Kasumi-1 (cell line): Measurements from ENCODE around the gene TPD52L2.
A peak's percentile ranks its signal among the peaks of the same experiment; 100 is the strongest.
"Not testable (repeated sequence)": the region's sequence is repeated elsewhere in the genome, so short reads cannot be mapped to it uniquely, and the experiment has no call there.

Experiments
- DNase-seq, 2 experiments: peaks; one replicate each; lab custom pipeline; 2025; lab: John Stamatoyannopoulos, UW

Gene TPD52L2

DNA sequence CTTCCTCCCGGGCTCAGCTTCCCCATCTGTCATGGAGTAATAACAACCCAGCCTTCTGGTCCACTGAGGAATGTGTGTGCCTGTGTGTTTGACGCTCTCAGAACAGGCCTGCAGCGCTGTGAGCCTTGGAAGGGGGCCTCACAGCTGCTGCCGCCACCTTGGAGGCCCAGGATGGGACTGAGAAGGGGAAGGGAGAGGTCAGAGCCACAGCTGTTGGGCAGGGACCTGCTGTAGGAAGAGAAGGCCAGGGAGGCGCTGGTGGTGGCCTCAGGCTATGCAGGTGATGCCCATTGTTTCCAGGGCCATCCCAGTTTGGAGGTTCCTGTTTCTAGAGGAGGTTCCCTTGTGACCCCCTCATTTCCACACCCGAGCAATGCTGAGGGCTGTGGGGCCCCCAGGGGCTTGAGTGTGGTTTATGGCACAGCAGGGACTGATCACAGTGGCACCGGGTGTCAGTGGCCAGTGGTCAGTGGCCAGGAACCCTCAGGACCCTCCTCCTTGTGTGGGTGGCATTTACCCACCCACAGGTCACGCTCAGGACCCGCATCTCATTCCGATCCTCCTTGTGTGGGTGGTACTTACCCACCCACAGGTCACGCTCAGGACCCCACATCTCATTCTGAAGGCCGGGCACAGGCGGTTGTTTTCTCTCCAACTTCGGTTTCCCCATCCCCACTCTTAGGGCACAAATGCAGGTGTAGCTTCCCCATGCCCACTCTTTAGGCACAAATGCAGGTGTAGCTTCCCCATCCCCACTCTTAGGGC, 14.0 kb downstream of the TPD52L2 start:
- DNase-seq = no peak

DNA sequence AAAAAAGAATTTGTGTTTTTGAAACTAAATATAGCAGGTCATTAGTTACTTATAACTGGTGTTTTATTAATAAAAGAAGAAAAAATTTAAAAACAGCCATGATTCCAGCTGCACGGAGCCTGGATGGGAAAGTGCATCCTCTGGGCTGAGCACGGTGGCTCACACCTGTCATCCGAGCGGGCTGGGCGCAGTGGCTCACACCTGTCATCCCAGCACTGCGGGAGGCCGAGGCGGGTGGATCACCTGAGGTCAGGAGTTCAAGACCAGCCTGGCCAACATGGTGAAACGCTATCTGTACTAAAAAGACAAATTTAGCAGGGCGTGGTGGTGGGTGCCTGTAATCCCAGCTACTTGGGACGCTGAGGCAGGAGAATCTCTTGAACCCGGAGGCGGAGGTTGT, 15.8 kb downstream of the TPD52L2 start:
- not testable (repeated sequence) for DNase-seq

DNA sequence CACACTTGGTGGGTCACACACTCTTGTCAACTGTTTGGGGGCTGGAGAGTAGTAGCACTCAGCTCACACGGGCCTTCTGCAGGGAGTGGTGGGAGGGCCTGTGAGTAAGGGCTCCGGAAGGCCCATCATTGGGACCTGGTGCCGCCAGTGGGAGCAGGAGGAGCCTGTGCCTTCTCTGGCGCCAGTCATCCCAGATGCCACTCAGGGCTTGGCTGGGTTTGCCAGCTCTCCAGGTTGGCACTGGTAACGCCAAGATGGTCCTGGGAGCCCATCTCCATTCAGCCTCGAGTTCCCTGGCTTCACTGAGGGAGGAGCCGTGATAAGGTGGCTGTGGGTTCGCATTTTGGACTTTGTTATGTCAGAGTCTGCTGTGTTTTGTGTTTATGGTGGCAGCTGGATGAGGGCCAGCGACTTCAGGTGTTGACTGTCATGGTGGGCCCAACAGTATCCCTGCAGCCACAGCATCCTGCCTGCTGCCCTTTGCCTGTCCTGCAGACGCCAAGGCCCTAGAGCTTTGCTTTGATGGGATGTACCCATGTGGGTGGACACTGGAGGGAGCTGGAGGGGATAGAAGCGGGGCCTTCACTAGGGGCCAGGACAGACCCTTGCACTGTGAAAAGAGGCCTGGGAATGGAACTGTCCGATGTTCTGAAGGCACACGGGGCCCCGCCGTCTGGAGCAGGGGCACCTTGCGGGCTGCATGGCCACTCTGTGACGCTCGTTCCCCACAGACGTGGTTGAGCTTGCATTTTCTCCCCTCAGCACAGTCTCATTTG, 16.6 kb downstream of the TPD52L2 start:
- DNase-seq = no peak

DNA sequence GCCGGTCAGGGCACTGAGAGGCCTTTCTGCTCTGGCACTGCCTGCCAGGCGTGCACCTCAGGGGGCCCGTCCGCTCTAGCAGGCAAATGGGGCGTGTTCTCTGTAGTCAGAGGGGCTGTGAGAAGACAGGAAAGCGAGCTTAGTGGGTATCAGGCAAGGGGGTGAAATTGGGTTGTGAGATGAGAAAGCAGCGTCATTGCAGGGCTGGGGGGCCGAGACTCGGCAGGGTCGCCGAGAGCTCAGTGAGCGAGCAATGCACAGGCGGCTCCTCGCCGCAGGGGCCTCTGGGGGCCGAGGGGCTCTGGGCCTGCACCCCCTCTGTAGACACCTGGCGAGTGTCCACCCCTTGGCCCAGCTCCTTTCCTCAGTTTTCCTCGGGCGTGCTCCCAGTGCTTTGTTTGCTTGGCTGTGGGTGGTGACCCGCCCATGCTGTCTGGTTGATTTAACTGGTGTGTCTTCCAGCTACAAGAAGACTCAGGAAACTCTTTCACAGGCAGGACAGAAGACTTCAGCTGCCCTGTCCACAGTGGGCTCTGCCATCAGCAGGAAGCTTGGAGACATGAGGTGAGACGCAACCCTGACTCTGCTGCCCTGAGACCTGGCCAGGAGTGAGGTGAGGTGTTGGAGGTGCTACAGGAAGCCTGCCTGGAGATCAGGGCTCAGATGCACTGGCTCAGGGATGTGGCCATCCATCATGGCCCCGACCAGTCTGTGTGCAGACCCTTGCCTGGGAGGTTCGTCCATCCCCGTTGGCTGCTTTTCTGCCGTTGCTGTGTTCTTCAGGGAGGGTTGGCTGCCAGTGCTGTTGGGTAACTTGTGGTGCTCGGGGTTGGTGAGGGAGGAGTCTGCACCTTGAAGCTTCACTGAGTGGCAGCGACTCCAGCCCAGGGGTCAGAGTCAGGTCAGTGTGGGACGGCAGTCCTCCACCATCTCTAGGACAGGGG, 17.5 kb downstream of the TPD52L2 start:
- DNase-seq = no peak

DNA sequence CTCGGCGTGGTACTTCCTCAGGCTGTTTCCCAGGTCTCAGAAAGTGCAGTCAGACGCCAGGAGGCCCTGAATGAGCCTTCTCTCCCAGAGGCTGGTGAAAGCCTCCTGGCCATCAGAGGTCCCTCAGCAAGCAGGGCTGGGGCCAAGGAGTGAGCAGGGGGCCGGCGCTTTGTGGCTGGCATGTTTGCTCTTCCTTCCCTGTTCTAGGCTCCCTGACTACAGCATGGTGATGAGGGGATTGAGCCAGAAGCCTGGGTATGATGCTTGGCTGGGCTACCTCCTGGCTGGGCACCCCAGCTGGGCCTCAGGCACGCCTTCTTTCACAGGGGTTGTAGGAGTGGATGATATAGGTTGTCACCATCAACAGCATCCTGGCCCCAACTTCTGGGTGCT, 18.1 kb downstream of the TPD52L2 start:
- DNase-seq = no peak

DNA sequence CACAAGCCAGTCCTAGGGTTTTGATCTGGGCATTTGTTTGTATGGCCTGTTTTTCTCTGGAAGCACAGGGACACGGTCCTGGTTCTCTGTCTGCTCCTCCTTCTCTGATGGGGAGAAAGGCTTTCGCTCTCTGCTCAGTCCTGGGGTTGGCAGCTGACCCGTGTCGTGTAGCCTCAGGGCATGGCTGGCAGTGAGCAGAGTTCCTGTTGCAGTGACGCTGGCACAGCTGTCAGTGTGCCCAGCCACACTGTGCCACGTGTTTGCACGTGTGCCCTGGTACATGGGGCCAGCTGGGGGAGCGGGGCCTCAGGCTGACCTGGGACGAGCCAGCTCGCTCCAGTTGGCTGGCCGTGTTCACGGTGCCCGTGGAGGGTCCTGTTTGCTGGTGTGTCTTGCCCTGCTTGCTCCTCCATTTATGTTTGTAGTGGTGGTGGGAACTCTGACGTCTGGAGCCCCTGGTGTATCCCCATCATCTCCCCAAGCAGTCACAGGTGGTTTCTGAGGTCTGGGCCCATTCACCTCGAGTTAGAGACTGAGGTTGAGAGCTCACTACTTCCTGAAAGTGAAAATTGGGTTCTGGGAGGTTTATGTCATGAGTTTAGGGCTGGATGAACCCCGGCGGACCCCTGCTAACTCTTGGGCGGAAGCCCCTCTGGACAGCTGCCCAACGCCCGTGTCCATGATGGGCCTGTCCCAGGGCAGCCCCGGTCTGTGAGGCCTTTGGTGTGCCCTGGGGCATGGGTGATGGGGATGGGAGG, 19.6 kb downstream of the TPD52L2 start:
- DNase-seq = no peak

DNA sequence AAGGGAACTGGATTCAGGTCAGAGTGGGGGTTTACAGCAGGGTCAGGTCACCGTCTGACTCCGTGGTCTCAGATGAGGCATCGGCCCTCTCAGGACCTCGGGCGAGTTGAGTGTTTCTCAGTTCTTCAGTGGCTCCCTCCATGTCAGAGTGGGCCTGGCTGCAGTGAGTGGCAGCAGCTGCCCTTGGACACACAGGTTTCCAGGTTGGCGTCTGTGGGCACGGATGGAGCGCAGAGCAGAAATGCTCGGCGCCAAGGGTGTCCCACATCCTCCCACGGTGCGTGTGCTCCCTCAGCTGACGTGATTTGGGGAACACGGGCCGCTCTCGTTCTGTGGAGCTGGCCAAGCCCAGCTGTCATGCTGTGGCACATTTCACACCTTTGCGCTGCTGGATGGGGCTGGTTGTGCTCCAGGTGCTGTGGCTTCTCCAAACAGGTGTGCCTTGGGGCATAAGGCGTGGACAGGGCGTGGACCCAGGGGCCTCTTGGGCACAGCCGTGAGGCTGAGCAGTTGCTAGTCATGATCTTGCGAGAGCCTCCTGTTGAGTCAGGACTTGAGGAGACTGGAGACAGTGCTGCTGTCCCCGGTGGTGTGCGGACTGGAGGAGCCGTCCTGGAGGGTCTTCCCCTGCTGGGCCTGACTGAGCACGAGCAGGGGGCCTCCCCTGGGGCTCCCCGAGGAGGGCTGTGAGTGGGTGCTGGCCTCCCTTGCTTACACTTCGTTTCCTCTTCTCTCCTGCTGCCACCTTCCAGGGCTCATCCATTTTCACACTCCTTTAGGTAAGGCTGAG, 20.4 kb downstream of the TPD52L2 start:
- DNase-seq = no peak

DNA sequence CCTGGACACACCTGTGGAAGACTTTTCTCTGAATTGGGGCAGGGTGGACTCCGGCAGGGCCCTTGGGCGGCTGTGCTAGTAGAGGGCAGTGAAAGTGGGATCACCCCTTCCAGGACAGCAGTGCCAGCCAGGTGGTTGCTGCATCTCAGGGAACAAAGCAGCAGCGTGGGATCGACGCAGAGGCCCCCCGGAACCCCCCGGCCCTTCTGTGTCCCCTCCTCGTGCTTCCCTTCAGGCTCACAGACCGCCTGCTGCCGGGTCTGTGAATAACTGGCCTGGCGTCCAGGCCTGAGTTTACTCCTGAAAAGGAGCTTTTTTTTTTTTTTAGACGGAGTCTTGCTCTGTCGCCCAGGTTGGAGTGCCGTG, 21.0 kb downstream of the TPD52L2 start:
- no peak for DNase-seq

DNA sequence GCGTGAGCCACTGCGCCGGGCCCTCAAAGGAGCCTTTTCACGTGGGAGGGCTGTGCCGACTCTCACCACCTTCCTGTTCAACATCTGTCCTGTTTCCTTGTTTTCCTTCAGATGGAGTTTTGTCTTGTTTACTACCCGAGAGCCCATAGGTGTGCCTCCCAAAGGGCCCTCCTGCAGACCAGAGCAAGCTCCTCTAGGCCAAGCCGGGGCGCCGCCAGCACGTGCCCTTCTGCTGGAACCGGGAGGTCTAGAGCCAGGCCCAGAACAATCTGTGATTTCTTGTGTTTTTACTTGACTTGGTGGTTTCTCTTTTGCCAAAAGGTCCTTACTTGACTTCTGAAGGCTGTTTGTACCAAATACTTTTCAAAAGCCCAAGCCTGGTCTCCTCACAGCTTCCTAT, 21.9 kb downstream of the TPD52L2 start:
- DNase-seq = no peak

DNA sequence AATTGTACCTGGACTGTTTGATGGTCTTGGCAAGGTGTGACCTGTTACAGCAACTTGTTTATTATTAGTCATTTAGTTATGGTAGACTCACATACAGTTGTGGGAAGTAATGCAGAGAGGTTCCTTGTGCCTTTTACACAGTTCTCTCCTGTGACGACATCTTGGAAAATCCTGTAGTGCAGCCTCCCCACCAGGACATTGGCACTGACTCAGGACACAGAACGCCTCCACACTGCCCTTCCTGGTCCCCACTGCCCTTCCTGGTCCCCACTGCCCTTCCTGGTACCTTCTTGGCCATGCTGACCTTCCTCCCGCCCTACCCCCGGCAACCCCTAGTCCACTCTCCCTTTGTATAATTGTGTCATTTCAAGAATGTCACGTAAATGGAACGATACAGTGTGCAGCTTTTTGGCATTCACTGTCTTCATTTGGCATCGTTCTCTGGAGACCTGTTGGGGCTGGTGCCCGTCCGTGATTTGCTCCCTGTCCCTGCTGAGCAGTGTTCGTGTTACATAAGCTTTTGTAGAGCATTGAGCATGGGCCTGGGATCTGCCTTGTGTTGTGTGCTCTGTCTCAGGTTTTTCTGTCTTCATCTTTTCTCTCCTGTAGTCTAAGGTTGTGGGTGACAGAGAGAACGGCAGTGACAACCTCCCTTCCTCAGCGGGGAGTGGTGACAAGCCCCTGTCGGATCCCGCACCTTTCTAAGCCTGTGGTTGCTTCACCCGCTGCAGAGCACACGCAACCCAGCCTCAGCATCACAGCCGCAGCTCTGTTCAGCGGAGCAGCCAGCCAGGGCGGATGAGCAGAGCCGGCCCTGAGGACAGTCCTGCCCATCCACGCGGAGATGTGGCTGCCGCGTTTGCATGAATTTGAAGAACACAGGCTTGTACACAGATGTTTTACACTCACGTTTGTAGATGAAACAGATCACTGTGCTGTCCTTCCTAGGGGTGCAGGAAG, 24.5 kb downstream of the TPD52L2 start:
- no peak for DNase-seq

DNA sequence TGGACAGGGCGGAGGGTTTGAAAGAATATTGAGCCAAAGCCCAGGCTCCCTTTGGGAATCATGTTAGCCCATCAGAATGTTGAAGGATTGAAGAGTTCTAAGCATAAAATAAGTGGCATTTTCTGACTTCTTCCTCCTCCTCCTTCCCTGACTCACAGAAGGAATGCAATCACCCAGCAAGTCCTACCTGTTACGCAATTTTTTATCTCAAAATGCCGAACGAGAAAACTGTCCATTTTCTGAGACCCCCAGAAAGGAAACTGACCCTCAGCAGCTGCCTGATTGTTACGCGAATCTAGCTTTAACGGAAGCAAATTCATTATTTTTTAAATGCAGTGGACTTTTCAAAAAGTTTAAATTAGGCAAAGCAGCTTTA, 25.1 kb downstream of the TPD52L2 start:
- no peak for DNase-seq

DNA sequence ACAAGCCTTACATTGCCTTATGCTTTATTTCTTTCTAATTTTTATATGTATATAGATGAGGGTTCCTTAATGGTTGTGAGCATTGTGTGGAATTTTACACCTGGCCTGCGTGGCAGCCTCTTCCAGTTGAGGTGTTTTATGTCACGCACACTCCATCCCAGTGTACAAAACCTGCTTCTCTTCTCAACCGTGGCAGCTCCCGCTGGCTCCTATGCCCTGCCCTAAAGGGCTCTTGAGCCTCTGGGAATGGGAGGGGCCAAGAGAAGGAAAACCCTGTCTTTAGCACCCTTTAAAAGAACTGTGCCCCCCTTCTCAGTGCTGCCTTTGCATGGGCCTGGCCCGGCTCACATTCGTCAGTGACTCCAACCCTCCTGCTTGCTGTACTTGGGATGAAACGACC, 25.5 kb downstream of the TPD52L2 start:
- DNase-seq = no peak

DNA sequence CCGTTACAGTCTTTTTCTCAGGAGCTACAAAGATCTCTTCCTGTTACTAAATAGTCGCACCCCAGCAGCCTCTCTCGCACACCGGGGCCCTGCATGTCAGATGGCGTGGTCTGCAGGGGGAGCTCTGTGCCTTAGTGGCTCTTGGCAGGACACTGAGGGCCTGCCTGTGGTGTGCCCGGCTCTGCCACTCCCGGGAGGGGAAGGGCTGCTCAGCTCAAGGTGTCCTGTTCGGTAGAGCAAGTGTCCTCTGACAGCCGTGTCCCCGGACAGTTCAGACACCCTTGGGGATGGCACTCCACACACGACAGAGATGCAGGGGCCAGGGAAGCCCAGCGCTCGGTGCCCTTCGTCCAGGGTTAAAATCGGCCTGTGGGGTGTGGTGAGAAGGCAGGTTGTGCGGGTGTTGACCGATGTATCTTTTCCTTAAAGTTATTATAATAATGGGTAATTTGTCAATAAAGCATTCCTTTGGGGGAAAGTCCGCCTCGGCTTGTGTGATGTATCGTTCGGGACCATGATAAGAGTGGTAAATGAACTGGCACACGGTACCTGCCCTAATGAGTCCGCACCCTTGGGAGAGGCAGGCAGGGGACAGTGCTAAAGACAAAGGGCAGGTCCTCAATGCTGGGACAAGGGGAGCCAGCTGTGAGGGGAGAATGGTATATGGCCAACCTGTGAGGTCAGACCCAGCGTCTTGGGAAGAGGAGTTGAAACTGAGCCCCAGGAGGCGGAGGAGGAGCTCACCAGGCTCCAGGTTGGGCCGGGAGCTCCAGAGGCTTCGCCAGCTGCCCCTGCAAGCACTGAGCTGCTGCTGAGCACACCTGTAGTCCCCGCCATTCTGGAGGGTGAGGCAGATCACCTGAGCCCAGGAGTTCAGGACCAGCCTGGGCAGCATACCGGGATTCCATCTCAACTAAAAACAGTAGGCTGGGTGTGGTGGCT, 26.3 kb downstream of the TPD52L2 start:
- no peak for DNase-seq

DNA sequence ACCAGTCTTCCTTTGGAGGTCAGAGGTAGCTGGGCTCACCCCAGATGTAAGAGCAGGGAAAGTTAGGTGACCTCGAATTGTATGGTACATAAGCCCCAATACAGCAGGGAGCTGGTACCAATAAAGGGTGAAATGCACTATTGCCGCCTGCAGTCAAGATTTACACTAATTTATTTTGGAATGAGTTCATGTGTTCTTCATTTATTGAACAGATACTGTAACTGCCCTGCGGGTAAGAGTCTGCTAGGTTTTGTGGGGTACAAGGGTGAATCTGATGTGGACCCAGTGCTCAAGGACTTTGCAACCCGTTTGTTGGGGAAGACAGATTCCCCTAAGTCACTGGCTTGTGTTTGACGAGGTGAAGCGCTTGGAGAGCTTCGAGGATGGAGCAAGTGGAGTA, 27.3 kb downstream of the TPD52L2 start:
- DNase-seq = no peak

DNA sequence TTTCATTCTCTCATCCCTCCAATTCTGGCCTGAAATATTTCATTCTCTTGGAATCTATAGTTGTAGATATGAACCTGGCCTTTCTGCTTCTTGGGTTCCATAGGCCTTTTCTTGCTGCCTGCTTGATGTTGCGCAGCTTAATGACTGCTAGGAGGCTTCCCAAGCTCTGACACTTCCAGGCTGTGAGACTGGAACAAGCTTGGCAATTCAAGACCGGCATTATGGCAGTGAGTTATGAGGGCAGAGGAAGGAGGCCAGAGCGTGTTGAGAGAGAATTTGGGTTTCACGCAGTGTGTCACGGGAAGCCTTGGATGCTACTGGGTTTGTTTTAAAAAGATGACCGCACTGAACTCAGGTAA, 28.9 kb downstream of the TPD52L2 start:
- no peak for DNase-seq

DNA sequence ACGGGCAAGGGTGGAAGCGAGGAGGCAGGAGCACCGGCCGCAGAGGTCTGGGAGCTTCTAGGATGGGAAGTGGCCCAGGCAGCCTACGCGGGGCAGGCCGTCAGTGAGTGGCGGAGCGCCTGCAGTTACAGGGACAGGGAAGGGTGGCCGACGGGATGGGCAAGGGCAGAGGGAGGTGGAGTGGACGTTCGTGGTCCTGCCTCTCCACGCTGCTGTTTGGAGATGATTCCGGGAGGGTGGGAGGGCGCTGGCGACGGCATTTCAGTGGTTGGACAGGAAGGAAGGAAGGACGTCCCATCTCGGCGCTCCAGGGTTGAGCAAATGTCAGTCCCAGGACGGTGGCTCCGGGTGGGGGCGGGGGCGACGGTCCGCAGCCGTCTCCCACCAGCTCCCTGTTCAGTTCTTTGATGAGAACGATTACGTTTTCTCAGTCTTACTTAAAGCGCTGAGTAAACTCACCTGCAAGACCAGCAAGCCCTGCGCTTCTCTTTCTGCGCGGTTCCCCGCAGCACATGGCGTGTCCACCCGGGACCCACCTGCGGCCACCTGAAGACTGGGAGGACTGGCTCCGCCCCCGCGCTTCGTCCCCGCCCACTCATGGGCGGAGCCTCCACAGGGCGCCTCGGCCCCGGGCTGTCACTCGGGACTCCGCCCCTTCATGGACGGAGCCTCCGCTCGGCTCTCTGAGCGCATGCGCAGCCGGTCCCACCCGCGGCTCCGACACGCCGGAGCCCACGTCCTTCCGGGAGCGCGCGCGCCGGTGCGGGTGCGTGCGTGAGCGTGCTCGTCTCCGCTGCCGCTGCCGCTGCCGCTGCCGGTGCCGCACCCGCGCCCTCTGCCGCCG, 29.5 kb downstream of the TPD52L2 start, which contains the start of gene DNAJC5:
Gene DNAJC5, plus strand, starts transcription at position 769 of the 844 bp plus-strand sequence. CDS start 33,220 bp downstream, outside the sequence.
- DNase-seq = peak; percentile 79 to 80

DNA sequence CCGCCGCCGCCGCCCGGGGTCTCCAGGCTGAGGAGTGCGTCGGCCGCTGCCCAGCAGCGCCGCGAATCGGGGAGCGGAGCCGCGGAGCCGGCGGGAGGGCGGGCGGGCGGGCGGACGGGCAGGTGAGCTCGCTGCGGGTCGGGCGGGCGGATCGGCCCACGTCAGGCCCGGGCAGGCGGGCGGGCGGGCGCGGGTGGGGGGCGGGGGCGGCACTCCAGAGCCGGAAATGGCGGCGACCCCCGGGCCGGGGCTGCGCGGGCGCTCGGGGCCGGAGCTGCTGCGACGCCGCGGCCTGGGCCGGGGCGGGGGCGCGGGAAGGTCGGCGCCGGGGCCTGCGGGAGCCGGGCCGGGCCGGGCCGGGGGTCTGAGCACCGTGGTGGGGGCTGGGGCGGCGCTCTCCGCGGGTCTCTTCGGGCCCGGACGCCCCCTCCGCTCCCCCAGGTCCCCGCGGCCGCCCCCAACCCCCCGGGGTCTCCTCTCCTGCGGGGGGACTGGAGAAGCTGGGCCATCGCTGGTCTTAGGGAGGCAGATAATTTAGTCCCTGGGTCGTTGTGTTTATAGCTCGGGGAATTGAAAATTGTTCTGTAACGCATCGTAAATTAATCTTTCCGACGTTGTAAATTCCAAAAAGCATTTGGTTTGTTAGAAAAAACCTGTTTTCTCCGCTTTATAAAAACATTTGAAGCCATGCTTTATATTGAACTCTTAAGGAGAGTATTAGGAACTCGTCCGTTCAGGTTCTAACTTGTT, 30.3 kb downstream of the TPD52L2 start:
- no peak for DNase-seq
